Glomerular visceral epithelial cell (primary cell): Measurements from ENCODE around the gene C2orf68.
"Not testable (repeated sequence)": the region's sequence is repeated elsewhere in the genome, so short reads cannot be mapped to it uniquely, and the experiment has no call there.

Source experiments
- DNase-seq: peaks from one replicate; pipeline ENCODE4 v3.0.0-alpha.2; 2016; ENCODE audit errors: extremely low spot score

C2orf68 gene

DNA sequence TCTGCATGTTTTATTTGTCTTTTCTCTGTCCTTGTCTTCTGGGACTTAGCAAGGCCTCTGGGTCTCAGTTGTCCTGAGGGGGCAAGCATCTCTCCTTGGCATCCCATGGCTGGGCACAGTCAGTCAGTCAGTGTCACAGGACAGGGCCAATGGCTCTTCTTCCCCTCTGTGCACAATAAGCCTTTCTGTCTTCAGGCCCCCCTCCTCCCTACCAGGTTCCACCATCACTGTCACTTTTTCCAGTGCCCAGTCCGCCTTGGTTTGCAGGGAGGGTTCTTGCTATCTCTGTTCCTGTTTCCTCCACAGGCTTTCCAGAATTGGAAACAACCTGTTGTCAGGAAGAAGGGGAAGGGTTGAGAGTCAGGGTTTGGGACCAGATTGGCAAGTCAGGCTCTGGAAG lies 29.4 kb downstream of the C2orf68 start:
- DNase-seq = no peak

DNA sequence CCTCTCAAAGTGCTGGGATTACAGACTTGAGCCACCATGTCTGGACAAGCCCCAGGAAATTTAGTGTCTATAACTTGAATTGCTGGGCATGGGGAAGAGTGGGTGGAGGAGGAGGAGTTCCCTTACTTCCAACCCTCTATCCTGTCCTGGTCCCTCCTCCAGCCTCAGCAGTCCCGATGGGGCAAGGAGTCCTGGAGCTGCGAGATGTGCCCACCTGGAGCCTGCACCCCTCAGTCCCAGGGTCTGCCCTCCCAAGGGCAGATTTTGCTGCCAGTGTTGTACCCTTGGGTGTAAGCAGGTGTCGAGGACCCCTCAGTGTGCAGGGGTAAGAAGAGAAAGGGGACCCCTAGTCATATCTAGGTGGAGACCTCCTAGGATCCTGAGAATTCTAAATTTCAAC lies 31.7 kb downstream of the C2orf68 start:
- DNase-seq = no peak

DNA sequence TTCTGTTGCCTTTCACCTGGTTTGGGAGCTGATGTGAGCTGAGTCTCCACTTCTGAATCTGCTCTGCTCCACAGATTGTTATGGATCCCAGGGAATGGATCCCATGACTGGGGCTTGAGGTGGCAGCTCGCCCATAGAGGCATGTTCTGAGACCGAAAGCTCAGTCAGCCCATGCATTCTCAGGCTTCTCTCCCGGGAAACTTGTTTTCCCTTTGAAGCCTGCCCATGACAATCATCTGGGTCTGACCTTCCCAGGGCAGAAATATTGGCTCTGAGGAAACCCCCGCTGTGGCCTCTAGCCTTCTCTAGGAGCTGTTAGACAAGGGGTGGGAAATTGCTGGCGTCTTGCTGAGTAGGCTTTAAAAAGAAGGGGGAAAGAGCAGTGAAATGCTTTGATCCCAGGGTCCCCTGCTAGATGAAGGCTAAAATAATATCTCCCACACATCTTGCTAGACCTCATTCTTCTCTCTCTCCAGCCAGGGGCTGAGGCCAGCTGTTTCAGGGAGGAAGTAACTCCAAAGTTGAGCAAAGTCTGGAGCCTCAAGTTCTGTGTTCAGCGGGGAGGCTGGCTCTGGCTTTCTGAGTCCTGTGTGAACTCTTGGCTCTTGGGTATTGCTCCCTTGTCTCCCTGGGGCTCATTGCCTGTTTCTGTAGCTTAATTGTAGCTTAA lies 32.5 kb downstream of the C2orf68 start:
- DNase-seq = no peak

DNA sequence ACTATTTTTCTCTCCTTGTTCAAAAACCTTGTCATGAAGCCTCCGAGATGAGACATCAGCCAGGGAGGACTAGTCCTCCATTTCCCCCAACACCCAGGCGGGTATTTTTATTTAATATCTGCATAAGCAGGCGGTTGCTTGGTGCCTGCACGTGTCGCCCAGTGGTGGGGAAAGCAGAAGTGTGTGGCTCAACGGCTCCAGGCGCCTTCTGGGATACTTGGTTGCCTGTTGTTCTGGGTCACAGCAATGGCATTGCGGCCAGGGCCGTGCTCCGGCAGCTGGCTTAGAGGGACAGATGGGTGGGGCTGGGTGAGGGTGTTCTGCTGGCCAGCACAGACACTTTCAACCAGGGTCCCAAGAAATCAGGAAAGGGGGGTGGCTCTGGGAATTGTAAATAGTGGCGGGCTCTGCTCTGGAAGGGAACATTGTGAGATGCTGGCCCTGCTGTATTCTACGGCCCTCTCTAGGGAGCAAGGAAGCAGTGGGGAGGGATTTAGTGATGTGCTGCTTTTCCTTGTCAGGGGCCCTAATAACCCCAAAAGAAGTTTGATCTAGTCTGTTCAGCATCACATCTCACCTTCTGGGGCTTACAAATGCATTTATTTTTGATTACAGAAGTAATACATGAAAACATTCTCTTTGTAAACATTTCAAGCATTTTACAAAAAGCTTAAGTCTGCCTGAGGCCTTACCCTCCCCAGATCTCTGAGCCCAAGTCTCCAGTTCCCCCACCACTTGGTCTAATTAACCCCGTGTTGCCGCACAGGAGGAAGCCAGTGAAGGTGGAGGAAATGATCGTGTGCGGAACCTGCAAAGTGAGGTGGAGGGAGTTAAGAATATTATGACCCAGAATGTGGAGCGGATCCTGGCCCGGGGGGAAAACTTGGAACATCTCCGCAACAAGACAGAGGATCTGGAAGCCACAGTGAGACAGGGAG lies 33.4 kb downstream of the C2orf68 start:
- peak; percentile 10 for DNase-seq

DNA sequence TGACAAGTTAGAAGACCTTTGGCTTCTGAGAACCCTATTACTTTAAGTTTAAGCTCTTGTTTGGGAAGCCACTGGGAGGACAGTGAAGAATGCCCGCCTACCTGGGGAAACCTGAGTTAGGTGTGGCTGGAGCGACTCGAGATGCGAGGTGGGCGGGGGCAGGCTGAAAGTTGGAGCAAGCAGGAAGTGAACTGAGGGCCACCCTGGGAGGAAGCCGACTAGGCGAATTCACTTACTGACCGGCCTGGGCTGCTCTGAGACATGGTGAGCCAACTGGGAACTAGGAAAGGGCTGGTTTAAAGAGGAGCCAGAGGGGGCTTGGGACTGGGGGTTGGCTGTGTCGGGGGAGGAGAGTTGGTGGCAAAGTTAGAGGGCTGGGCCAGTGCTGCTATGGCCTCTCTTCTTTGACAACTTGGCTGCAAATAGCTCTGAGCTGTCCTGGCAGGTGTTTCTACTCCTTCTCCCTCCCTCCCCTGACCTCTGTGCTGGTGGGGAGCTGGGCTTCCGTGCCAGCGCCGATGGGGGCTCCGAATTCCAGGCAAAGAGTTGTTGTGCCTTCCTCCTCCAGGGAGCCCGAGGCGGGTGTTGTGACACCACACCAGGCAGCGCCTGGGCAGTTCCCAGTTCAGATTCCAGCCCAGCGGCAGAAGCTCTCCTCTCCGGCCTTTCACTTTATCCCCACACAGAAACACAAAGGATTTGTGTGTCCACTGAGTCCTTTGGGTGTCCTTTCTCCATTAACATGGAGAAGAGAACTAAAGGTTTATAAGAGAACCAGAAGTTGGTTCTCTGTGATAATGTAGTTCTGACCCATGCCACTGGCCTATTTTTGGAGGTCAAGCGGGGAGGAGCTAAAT lies 34.3 kb downstream of the C2orf68 start, which contains the start of gene VAMP8:
VAMP8 (plus strand) TSS at position 201 of the 857 bp plus-strand sequence; CDS start at position 262, 61 bp downstream.
- peak; percentile 51 for DNase-seq

DNA sequence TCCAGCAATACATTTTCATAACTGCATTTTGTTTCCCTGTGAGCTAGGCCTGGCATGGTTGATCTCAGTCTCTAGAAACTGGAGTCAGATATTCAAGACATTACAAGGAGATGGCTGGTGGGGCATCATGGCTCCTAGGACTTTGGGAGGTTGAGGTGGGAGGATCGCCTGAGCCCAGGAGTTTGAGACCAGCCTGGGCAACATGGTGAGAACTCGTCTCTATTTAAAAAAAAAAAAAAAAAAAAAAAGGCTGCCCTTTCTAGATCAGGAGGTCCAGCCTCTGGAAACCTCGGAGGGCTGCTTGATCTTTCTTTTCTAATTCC lies 34.8 kb downstream of the C2orf68 start:
- no peak for DNase-seq

DNA sequence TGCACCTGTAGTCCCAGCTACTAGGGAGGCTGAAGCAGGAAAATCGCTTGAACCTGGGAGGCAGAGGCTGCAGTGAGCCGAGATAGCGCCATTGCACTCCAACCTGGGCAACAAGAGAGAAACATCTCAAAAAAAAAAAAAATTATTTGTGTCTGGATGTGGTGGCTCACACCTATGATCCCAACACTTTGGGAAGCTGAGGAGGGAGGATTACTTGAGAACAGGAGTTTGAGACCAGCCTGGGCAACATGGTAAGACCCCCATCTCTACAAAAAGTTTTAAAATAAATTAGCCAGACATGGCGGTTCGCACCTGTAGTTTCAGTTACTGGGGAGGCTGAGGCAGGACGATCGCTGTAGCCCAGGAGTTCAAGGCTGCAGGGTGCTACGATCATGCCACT lies 36.1 kb downstream of the C2orf68 start:
- no peak for DNase-seq

DNA sequence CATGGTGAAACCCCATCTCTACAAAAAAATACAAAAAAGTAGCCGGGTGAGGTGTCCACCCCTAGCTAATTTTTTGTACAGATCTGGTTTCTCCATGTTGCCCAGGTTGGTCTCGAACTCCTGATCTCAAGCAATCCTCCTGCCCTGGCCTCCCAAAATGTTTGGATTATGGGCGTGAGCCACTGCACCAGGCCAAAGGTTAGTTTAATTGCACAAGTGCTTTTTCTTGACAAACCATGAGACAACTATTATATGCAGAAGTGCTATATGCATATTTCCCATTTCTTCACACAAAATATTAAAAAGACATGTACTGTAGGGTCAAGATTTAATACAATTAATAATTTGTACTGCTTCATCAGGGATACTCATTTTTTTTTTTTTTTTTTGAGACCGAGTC lies 45.6 kb downstream of the C2orf68 start:
- DNase-seq = no peak

DNA sequence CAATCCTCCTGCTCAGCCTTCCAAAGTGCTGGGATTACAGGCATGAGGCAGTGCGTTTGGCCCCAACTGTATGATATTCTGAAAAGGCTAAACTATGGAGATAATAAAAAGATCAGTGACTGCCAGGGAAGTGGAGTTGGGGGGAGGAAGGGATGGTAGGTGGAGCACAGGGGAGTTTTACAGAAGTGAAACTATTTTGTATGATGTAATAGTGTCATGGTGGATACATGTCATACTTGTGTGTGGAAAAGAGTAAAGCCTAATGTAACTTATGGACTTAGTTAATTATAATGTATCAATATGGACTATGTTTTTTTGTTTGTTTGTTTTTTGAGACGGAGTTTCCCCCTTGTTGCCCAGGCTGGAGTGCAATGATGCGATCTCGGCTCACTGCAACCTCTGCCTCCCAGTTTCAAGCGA lies 47.7 kb downstream of the C2orf68 start:
- DNase-seq = no peak

DNA sequence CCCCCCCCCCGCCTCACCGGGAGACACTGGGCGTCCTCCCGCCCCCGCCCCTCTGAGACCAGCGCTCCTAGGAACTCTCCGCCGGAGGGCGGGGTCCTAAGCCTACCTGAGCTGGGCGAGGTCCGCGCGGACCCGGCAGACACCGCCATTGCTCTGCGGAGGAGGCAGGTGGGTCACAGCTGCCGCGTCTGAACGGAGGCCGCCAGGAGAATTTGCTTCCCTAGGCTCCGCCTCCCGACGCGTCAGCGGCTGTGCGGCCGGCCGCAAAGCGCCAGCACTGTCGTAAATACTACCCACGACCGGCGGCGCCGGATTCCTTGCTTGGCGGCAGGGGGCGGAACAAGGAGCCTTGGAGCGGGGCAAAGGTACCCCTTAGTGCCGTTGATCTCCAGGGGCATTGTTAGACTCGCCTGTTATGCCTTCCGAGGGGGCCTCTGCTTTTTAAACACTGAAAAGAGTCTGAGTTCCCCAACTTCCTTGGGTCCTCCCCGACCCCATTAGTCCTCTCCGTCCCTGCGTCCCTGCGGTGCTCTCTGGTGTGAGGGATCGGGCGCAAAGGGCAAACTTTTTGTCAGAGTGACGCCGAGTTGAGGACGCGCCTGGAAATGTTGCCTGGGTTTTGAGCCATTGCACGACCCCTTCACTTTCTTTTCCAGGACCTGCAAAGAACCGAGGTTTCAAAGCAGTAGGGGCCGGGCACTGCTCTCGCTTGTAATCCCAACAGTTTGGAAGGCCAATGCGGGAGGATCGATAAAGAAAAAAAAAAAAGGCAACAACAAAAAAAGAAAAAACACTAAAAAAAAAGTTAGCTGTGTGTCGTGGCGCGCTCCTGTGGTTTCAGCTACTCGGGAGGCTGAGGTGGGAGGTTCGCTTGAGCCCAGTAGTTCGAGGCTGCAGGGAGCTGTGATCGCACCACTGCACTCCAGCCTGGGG lies 50.3 kb downstream of the C2orf68 start, which contains the start of gene GGCX:
GGCX (minus strand) TSS at position 214 of the 933 bp plus-strand sequence; CDS start at position 149, 65 bp downstream.
- peak; percentile 91 for DNase-seq

DNA sequence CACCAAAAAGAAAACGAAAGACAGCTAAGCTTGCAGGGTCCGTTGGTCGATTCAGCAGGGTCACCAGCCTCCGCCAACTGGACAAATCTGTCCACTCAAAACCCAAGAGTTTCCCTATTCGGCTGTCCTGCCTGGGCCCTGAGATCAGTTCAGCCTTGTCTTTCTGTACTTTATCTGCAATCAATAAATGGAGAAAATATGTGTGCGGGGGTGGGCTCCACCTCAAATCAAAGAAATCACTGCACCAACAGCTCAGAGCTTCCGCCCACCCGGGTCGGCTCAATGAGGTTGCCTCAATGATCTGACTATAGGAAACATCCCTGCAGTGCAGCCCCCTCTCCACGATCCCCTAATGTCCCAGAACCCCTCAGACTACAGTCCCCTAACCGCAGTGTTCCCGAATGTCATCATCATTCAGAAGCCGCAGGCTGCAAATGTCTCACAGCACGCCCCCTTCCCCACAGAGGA lies 51.0 kb downstream of the C2orf68 start:
- no peak for DNase-seq

DNA sequence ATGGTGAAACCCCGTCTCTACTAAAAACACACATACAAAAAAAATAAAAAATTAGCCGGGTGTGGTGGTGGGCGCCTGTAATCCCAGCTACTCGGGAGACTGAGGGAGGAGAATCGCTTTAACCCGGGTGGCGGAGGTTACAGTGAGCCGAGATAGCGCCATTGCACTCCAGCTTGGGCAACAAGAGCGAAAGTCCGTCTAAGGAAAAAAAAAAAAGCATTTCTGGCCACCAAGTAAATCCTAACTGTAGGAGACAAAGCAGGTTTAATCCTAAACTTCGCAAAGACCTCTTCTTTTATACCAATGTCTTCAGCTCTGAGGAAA lies 51.5 kb downstream of the C2orf68 start:
- not testable (repeated sequence) for DNase-seq

DNA sequence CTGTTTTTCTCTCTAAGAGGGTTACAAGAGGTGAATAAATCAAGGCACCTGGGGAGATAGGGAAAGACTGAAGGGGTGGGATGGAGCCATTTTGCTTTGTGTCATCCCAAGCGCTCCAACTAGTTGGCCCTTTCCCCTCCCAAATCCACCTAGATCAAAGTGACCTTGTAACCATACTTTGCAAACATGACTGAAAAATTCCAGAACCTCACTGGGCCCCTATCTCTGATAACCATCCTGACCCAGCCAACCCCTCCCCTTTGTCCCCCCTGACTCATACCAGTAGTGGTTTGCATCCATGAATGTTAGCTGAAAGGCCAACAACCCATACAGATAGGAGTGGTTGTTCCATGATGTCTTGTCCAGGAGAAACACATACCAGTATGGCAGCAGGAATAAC lies 53.7 kb downstream of the C2orf68 start:
- DNase-seq = no peak

DNA sequence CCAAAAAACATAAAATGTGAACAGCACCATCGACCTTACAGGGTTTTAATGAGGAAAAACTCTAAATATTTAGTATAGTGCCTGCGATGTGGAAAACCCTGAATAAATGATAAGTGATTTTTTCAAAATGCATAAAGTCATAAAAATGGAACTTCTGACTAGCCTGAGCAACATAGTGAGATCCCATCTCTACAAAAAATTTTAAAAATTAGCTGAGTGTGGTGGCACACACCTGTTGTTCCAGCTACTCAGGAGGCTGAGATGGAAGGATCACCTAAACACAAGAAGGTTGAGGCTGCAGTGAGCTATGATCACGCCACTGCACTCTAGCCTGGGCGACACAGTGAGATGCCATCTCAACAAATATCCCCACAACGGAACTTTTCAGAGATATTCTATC lies 54.7 kb downstream of the C2orf68 start:
- no peak for DNase-seq
